ENCODE results near the gene ARMC10. TPM values are rescaled to one million over a fixed set of nuclear protein-coding genes. Genes with fewer than 3 reads are reported as not detected.
"Not testable (repeated sequence)": the region's sequence is repeated elsewhere in the genome, so short reads cannot be mapped to it uniquely, and the experiment has no call there.

The ARMC10 gene
- 10 to 100 TPM; 44.5 to 58.4 (median 54.3) TPM for polyA plus RNA-seq (ENCODE audit: insufficient read depth in 1 of 5, insufficient read length in 5 of 5, low replicate concordance in 1 of 5)
- long read RNA-seq, donor 1, transcript ARMC10-208 (6 exons, 2,524 nt), result major isoform, 17 of 31 reads
- long read RNA-seq, donor 1, transcript ARMC10-202 (7 exons, 2,635 nt), result minor isoform, 7 of 31 reads
- long read RNA-seq, donor 1, partial matches to known transcripts, result 0 of 31 reads
- long read RNA-seq, donor 1, other reads (novel, unspliced or antisense), result 0 of 31 reads
- long read RNA-seq, donor 2, transcript ARMC10-202 (7 exons, 2,635 nt), result minor isoform, 5 of 17 reads
- long read RNA-seq, donor 2, transcript ARMC10-208 (6 exons, 2,524 nt), result major isoform, 9 of 17 reads
- long read RNA-seq, donor 2, partial matches to known transcripts, result 0 of 17 reads
- long read RNA-seq, donor 2, other reads (novel, unspliced or antisense), result 0 of 17 reads
- long read RNA-seq, donor 3, transcript ARMC10-208 (6 exons, 2,524 nt), result major isoform, 7 of 15 reads
- long read RNA-seq, donor 3, transcript ARMC10-202 (7 exons, 2,635 nt), result minor isoform, 5 of 15 reads
- long read RNA-seq, donor 3, partial matches to known transcripts, result 0 of 15 reads
- long read RNA-seq, donor 3, other reads (novel, unspliced or antisense), result 0 of 15 reads
- long read RNA-seq, donor 4, transcript ARMC10-208 (6 exons, 2,524 nt), result major isoform, 11 of 16 reads
- long read RNA-seq, donor 4, partial matches to known transcripts, result 0 of 16 reads
- long read RNA-seq, donor 4, other reads (novel, unspliced or antisense), result 0 of 16 reads
- long read RNA-seq, donor 5, transcript ARMC10-208 (6 exons, 2,524 nt), result major isoform, 15 of 24 reads
- long read RNA-seq, donor 5, partial matches to known transcripts, result 0 of 24 reads
- long read RNA-seq, donor 5, other reads (novel, unspliced or antisense), result 0 of 24 reads
- long read RNA-seq, donor 6, transcript ARMC10-202 (7 exons, 2,635 nt), result minor isoform, 5 of 17 reads
- long read RNA-seq, donor 6, transcript ARMC10-208 (6 exons, 2,524 nt), result major isoform, 7 of 17 reads
- long read RNA-seq, donor 6, partial matches to known transcripts, result 0 of 17 reads
- long read RNA-seq, donor 6, other reads (novel, unspliced or antisense), result 0 of 17 reads
- long read RNA-seq, donor 7, transcript ARMC10-208 (6 exons, 2,524 nt), result major isoform, 15 of 21 reads
- long read RNA-seq, donor 7, partial matches to known transcripts, result 0 of 21 reads
- long read RNA-seq, donor 7, other reads (novel, unspliced or antisense), result 0 of 21 reads
- long read RNA-seq, donor 8, partial matches to known transcripts, result 0 of 4 reads
- long read RNA-seq, donor 8, other reads (novel, unspliced or antisense), result 0 of 4 reads

- peak; percentile 95 for DNase-seq
Measured at GRCh38 chr7:103074519-103075336, at the start of gene ARMC10, which contains the start of gene FBXL13. ARMC10 (plus strand) TSS chr7:103075140; CDS start chr7:103075273, 133 bp downstream. FBXL13 (minus strand) TSS chr7:103074796.

GRCh38 chr7:103025341-103025740 lies 49.6 kb upstream of the ARMC10 start:
- no peak for DNase-seq

GRCh38 chr7:103031024-103031423 lies 43.9 kb upstream of the ARMC10 start:
- no peak for DNase-seq

- DNase-seq, result no peak
Measured at GRCh38 chr7:103031781-103032180, 43.2 kb upstream of the ARMC10 start.

- not testable (repeated sequence) for DNase-seq
Measured at GRCh38 chr7:103034318-103034717, 40.6 kb upstream of the ARMC10 start.

GRCh38 chr7:103037476-103037822 lies 37.5 kb upstream of the ARMC10 start:
- no peak for DNase-seq

GRCh38 chr7:103037823-103038739 lies 36.9 kb upstream of the ARMC10 start:
- not testable (repeated sequence) for DNase-seq

- DNase-seq, result not testable (repeated sequence)
Measured at GRCh38 chr7:103041815-103042214, 33.1 kb upstream of the ARMC10 start.

- DNase-seq, result no peak
Measured at GRCh38 chr7:103048833-103049232, 26.1 kb upstream of the ARMC10 start.

GRCh38 chr7:103051519-103051918 lies 23.4 kb upstream of the ARMC10 start:
- no peak for DNase-seq

- DNase-seq, result not testable (repeated sequence)
Measured at GRCh38 chr7:103056006-103056405, 18.9 kb upstream of the ARMC10 start.

GRCh38 chr7:103058122-103058521 lies 16.8 kb upstream of the ARMC10 start:
- DNase-seq, result no peak

GRCh38 chr7:103059471-103059870 lies 15.5 kb upstream of the ARMC10 start:
- no peak for DNase-seq

- DNase-seq, result no peak
Measured at GRCh38 chr7:103063895-103064294, 11.0 kb upstream of the ARMC10 start.

- DNase-seq, result no peak
Measured at GRCh38 chr7:103065667-103066066, 9.3 kb upstream of the ARMC10 start.

GRCh38 chr7:103068414-103069403 lies 6.2 kb upstream of the ARMC10 start:
- peak in 1 of 2 donors; percentile 19 for DNase-seq

GRCh38 chr7:103071000-103071399 lies 3.9 kb upstream of the ARMC10 start:
- no peak for DNase-seq

GRCh38 chr7:103073989-103074518 lies 886 bp upstream of the ARMC10 start:
- no peak for DNase-seq

Data from right lung (tissue), 10 donors.